ENCODE measurements around the gene LGMN.

LGMN gene

DNA sequence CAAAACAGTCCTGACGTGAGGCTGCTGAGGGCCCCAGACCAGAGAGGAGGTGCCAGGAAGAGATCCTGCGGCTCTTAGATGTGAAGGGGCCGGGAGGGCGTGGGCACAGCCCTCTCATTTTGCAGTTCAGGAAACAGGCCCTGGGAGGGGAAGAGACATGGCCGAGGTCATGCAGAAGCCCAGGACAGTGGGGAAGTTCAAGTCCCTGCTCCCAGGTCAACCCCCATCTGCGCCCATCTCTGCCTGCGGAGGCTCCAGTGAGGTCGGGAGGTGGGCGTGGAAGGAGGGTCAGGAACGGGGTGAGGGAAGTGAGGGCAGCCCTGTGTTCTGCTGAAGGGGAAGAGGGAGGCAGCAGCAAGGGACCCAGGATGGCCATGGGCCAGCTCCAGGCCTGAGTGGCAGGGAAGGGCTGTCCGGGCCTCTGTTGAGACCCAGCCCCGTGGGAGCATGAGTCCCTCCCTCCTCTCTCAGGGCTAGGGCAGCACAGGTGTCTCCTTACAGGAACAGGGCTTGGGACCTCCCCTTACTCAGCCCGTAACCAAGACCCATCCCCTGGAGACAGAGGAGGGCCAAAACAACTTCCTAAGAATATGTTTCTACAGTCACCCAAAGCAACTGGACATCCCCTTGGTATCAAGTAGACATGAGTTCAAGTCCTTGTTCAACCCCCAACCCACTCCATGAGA, 90.8 kb downstream of the LGMN start:
- H3K27ac ChIP-seq: no peak overlapping the region
- H3K36me3 ChIP-seq: peaks cover 23 to 48% (median 35%) of the 10 kb centered on the region in 3 donors

DNA sequence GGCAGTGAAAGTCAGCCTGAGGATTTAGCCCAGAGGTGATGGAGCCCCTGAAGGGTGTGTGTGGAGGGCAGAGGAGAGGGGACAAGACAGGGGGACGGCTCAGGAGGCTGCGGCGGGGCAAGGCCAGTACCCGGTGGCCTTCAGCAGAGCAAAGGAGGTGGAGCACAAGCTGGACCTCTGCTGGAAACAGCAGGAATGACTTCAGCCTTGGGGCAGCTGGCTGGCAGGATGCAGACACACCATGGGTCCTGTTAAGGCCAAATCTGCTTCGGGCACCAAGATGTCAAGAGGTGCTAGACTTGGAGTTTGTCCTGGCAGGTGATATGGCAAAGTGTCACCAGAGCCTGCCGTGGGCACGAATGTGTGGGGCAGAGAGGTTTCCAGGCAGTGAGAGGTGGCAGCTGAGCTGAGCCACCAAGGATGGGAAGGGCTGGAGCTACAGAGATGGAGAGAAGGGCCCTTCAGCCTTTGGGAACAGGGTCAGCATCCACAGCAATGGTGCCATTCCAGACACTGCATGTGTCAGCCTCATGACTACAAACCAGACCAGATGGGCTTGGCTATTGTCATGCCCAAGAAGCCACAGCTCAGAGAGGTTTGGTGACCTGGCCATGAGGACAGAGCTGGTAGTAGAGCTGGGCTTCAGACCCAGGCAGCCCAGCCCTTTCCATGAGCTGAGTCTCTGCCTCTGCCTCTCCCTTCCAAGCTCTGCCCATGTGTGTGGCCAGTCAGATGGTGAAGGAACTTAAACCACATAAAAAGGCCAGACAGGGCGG, 91.9 kb downstream of the LGMN start:
- peaks cover 0 to 3% (median 0%) of the 10 kb centered on the region in 4 donors for H3K4me1 ChIP-seq
- no peak for DNase-seq
- peak overlapping the region; percentile 3 to 17 for H3K4me3 ChIP-seq
- H3K27me3 ChIP-seq: no peaks in the 10 kb centered on the region
- peaks cover 24 to 55% (median 41%) of the 10 kb centered on the region in 3 donors for H3K36me3 ChIP-seq
- TF ChIP-seq, protein P1, sequence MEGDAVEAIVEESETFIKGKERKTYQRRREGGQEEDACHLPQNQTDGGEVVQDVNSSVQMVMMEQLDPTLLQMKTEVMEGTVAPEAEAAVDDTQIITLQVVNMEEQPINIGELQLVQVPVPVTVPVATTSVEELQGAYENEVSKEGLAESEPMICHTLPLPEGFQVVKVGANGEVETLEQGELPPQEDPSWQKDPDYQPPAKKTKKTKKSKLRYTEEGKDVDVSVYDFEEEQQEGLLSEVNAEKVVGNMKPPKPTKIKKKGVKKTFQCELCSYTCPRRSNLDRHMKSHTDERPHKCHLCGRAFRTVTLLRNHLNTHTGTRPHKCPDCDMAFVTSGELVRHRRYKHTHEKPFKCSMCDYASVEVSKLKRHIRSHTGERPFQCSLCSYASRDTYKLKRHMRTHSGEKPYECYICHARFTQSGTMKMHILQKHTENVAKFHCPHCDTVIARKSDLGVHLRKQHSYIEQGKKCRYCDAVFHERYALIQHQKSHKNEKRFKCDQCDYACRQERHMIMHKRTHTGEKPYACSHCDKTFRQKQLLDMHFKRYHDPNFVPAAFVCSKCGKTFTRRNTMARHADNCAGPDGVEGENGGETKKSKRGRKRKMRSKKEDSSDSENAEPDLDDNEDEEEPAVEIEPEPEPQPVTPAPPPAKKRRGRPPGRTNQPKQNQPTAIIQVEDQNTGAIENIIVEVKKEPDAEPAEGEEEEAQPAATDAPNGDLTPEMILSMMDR (IDR thresholded peaks at IDR 0.05): no peak
- H3K27ac ChIP-seq: no peak overlapping the region
- no peaks in the 10 kb centered on the region for H3K9me3 ChIP-seq
- intact Hi-C loops (cut with DNase I; ENCODE audit: low total_unique reads): no loop called here

More for the DNA sequence above, 90.8 kb downstream of the LGMN start:
- Histone ChIP-seq H3K4me1 (peaks cover 0 to 3% (median 0%) of the 10 kb centered on the region in 4 donors), H3K27me3 (no peaks in the 10 kb centered on the region), H3K9me3 (no peaks in the 10 kb centered on the region), H3K4me3 (no peak overlapping the region)
- TF ChIP-seq, protein P1 (IDR thresholded peaks at IDR 0.05): no peak
- DNase-seq: peak; percentile 74 to 86
- intact Hi-C loops (cut with DNase I; ENCODE audit: low total_unique reads): no loop called here

DNA sequence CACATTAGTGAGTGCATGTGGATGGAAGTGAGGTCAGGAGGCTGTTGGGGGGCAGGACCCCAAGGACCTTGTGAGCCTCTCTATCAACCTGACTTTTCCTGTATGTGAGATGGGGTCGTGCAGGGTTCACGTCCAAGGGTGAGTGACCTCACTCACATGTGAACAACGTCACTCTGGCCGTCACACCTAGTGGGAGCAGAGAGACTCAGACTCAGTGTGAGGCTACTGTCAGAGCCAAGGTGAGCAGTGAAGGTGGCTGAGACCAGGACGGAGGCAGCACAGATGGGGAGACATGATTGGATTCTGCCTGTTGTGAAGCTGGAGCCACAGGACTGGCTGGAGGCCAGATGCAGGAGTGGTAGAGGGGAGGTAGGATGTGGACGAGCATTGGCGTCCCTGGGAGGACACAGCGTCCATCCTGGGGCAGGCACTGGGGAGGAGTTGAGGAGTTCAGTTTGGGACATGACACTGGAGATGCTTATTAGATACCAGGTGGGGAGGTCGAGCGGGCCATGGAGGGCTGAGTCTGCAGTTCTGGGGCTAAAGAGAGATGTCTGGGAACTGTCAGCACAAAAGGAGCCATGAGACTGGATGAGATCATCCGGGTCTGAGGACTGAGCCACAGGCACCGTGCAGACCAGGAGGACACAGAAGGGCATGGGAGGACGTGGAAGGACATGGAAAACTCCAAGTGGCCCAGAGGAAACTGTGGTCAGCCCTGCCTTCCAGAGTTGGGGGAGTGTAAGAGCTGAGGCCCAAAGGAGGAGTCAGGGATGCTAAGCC, 92.8 kb downstream of the LGMN start:
- no peak for DNase-seq
- Histone ChIP-seq H3K4me1 (peaks cover 0 to 6% (median 0%) of the 10 kb centered on the region in 4 donors), H3K9me3 (no peaks in the 10 kb centered on the region), H3K27me3 (no peaks in the 10 kb centered on the region), H3K4me3 (peak overlapping the region; percentile 3 to 17), H3K27ac (no peak overlapping the region), H3K36me3 (peaks cover 24 to 48% (median 32%) of the 10 kb centered on the region in 3 donors)
- intact Hi-C loops (cut with DNase I; ENCODE audit: low total_unique reads): no loop called here
- TF ChIP-seq, protein P1 (IDR thresholded peaks at IDR 0.05): no peak

DNA sequence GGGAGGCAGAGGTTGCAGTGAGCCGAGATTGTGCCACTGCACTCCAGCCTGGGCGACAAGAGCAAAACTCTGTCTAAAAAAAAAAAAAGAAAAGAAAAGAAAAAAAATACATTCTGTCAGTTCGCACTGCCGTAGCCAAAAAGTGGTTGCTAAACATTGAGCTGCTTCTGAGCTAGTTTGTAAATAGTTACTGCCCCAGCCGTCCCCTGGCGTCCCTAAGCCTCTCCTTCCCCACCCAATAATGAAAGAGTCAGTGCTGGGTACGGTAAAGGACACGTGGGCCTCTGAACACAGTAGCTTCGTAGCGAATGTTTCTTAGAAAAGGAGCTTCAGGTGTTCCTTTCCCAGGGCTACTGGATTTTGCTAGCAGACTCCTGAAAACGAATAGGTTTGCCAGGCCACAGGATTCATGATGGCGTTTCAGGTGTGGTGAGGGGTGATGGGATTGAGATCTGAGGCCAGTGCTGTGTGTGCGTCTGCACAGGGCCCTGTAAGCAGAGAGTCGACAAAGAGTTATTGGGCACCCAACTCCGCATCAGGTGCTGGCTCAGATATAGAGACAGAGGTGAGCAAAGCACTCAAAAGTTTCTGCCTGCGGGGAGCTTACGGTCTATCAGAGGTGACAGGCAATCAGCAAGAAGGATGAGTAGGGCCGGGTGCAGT, 94.1 kb downstream of the LGMN start:
- intact Hi-C loops (cut with DNase I; ENCODE audit: low total_unique reads): no loop called here
- no peak overlapping the region for H3K27ac ChIP-seq

More for the DNA sequence above, 94.1 kb downstream of the LGMN start:
- H3K27me3 ChIP-seq: no peaks in the 10 kb centered on the region
- H3K4me1 ChIP-seq: peaks cover 0 to 14% (median 7%) of the 10 kb centered on the region in 4 donors
- H3K9me3 ChIP-seq: no peaks in the 10 kb centered on the region
- peak overlapping the region; percentile 33 to 35 for H3K4me3 ChIP-seq
- peaks cover 13 to 35% (median 20%) of the 10 kb centered on the region in 3 donors for H3K36me3 ChIP-seq
- DNase-seq: no peak
- TF ChIP-seq, protein P1 (IDR thresholded peaks at IDR 0.05): no peak

Measured in tibial artery (tissue), 4 donors.